Muscle layer of colon (tissue), 2 donors: ENCODE data around the gene TELO2.

Source experiments
- H3K27ac ChIP-seq: one replicate; pipeline ENCODE4 v1.7.0; 2013; ENCODE audit warnings: low read depth, mild to moderate bottlenecking, low read length, moderate library complexity
- H3K27me3 ChIP-seq, 2 donors: one replicate each; pipeline ENCODE4 v1.7.0; 2013; ENCODE audit warnings: low read length in 2 of 2, mild to moderate bottlenecking in 2 of 2; ENCODE audit not compliant: insufficient read depth in 2 of 2, control insufficient read depth in 1 of 2
- H3K36me3 ChIP-seq: one replicate; pipeline ENCODE4 v1.7.0; 2013; ENCODE audit warnings: mild to moderate bottlenecking, low read length; ENCODE audit not compliant: insufficient read depth
- H3K4me1 ChIP-seq: one replicate; pipeline ENCODE4 v1.7.0; 2013; ENCODE audit warnings: mild to moderate bottlenecking, low read length; ENCODE audit not compliant: insufficient read depth
- H3K4me3 ChIP-seq, 2 donors: one replicate each; pipeline ENCODE4 v1.7.0; 2013; ENCODE audit warnings: low read length in 2 of 2, low read depth in 1 of 2, mild to moderate bottlenecking in 1 of 2, moderate library complexity in 1 of 2
- H3K9ac ChIP-seq: one replicate; pipeline ENCODE4 v1.7.0; 2013; ENCODE audit warnings: low read length
- H3K9me3 ChIP-seq: one replicate; pipeline ENCODE4 v1.7.0; 2013; ENCODE audit warnings: mild to moderate bottlenecking, low read length
- donor health status: abdominal sarcoma.
- donor health status: Adenocarcinoma of cecum.

Gene TELO2

GRCh38 chr16:1548727-1549126, 55.6 kb downstream of the TELO2 start:
- H3K27me3 ChIP-seq, result no peaks in the 10 kb centered on the region
- no peak overlapping the region for H3K9ac ChIP-seq
- H3K36me3 ChIP-seq, result peaks cover 24% of the 10 kb centered on the region
- peaks cover 45% of the 10 kb centered on the region for H3K4me1 ChIP-seq
- no peaks in the 10 kb centered on the region for H3K9me3 ChIP-seq
- no peak overlapping the region for H3K27ac ChIP-seq
- no peak overlapping the region for H3K4me3 ChIP-seq

- Histone ChIP-seq H3K9ac (no peak overlapping the region), H3K9me3 (no peaks in the 10 kb centered on the region), H3K27ac (no peak overlapping the region), H3K27me3 (no peaks in the 10 kb centered on the region), H3K4me3 (no peak overlapping the region), H3K4me1 (peaks cover 41% of the 10 kb centered on the region), H3K36me3 (peaks cover 27% of the 10 kb centered on the region)
These were observed 56.9 kb downstream of the TELO2 start for GRCh38 chr16:1550069-1550468.

GRCh38 chr16:1550696-1551095, 57.5 kb downstream of the TELO2 start:
- no peaks in the 10 kb centered on the region for H3K27me3 ChIP-seq
- peaks cover 33% of the 10 kb centered on the region for H3K36me3 ChIP-seq
- H3K4me3 ChIP-seq, result no peak overlapping the region
- H3K27ac ChIP-seq, result no peak overlapping the region
- no peaks in the 10 kb centered on the region for H3K9me3 ChIP-seq
- peaks cover 35% of the 10 kb centered on the region for H3K4me1 ChIP-seq
- H3K9ac ChIP-seq, result no peak overlapping the region

- Histone ChIP-seq H3K9ac (no peak overlapping the region), H3K4me3 (no peak overlapping the region), H3K27me3 (no peaks in the 10 kb centered on the region), H3K27ac (no peak overlapping the region), H3K9me3 (no peaks in the 10 kb centered on the region), H3K4me1 (peaks cover 30% of the 10 kb centered on the region), H3K36me3 (peaks cover 36% of the 10 kb centered on the region)
These were observed 58.0 kb downstream of the TELO2 start for GRCh38 chr16:1551166-1551565.

- no peaks in the 10 kb centered on the region for H3K27me3 ChIP-seq
- peaks cover 21% of the 10 kb centered on the region for H3K4me1 ChIP-seq
- H3K9me3 ChIP-seq, result no peaks in the 10 kb centered on the region
- H3K4me3 ChIP-seq, result no peak overlapping the region
- peaks cover 30% of the 10 kb centered on the region for H3K36me3 ChIP-seq
- H3K9ac ChIP-seq, result no peak overlapping the region
- no peak overlapping the region for H3K27ac ChIP-seq
These were observed 59.0 kb downstream of the TELO2 start for GRCh38 chr16:1552129-1552528.

- H3K4me3 ChIP-seq, result no peak overlapping the region
- H3K36me3 ChIP-seq, result peaks cover 47% of the 10 kb centered on the region
- H3K9ac ChIP-seq, result no peak overlapping the region
- no peak overlapping the region for H3K27ac ChIP-seq
- no peaks in the 10 kb centered on the region for H3K27me3 ChIP-seq
- H3K4me1 ChIP-seq, result peaks cover 20% of the 10 kb centered on the region
- no peaks in the 10 kb centered on the region for H3K9me3 ChIP-seq
These were observed 61.0 kb downstream of the TELO2 start for GRCh38 chr16:1553946-1554825.

- no peak overlapping the region for H3K4me3 ChIP-seq
- H3K4me1 ChIP-seq, result peaks cover 15% of the 10 kb centered on the region
- no peaks in the 10 kb centered on the region for H3K27me3 ChIP-seq
- no peak overlapping the region for H3K9ac ChIP-seq
- no peak overlapping the region for H3K27ac ChIP-seq
- H3K36me3 ChIP-seq, result peaks cover 52% of the 10 kb centered on the region
- H3K9me3 ChIP-seq, result no peaks in the 10 kb centered on the region
These were observed 61.8 kb downstream of the TELO2 start for GRCh38 chr16:1554826-1555445.

- H3K27me3 ChIP-seq, result no peaks in the 10 kb centered on the region
- no peak overlapping the region for H3K9ac ChIP-seq
- no peak overlapping the region for H3K4me3 ChIP-seq
- no peak overlapping the region for H3K27ac ChIP-seq
- no peaks in the 10 kb centered on the region for H3K9me3 ChIP-seq
- peaks cover 55% of the 10 kb centered on the region for H3K36me3 ChIP-seq
- H3K4me1 ChIP-seq, result peaks cover 6% of the 10 kb centered on the region
These were observed 63.1 kb downstream of the TELO2 start for GRCh38 chr16:1556254-1556653.

GRCh38 chr16:1557074-1557473, 63.9 kb downstream of the TELO2 start:
- peaks cover 57% of the 10 kb centered on the region for H3K36me3 ChIP-seq
- H3K27me3 ChIP-seq, result no peaks in the 10 kb centered on the region
- no peaks in the 10 kb centered on the region for H3K9me3 ChIP-seq
- no peak overlapping the region for H3K4me3 ChIP-seq
- no peak overlapping the region for H3K27ac ChIP-seq
- peaks cover 6% of the 10 kb centered on the region for H3K4me1 ChIP-seq
- no peak overlapping the region for H3K9ac ChIP-seq

- Histone ChIP-seq H3K9ac (no peak overlapping the region), H3K27me3 (no peaks in the 10 kb centered on the region), H3K4me3 (no peak overlapping the region), H3K27ac (no peak overlapping the region), H3K9me3 (no peaks in the 10 kb centered on the region), H3K36me3 (peaks cover 55% of the 10 kb centered on the region), H3K4me1 (peaks cover 6% of the 10 kb centered on the region)
These were observed 64.4 kb downstream of the TELO2 start for GRCh38 chr16:1557576-1557975.

- Histone ChIP-seq H3K27me3 (no peaks in the 10 kb centered on the region), H3K36me3 (peaks cover 63% of the 10 kb centered on the region), H3K4me3 (no peak overlapping the region), H3K4me1 (no peaks in the 10 kb centered on the region), H3K9me3 (no peaks in the 10 kb centered on the region), H3K27ac (no peak overlapping the region), H3K9ac (no peak overlapping the region)
These were observed 66.4 kb downstream of the TELO2 start for GRCh38 chr16:1559446-1559975.
